HepG2 (cell line): ENCODE measurements around the gene SOX9. TPM values are rescaled to one million over a fixed set of nuclear protein-coding genes. Genes with fewer than 3 reads are reported as not detected.

ENCODE experiments used
- BATF2 ChIP-seq: sonication (generic); formaldehyde crosslinking; IDR thresholded peaks from 2 replicates; pipeline ENCODE4 v1.8.0; 2022; ENCODE audit warnings: mild to moderate bottlenecking, missing genetic modification reagents, moderate library complexity
- FOXA1 ChIP-seq, 2 experiments: fragments of 450-650 bp in 1 of 2; sonication (generic) in 1 of 2; formaldehyde crosslinking in 1 of 2; IDR thresholded peaks; 2 replicates each; pipeline versions ENCODE4 v1.4.0 to v1.6.1; 2016 to 2020; ENCODE audit warnings: missing genetic modification reagents in 1 of 2
- HNRNPLL ChIP-seq: fragments of 200-400 bp; formaldehyde crosslinking; IDR thresholded peaks from 2 replicates; pipeline ENCODE4 v1.6.1; 2017; ENCODE audit warnings: mild to moderate bottlenecking, low read depth, low read length; ENCODE audit not compliant: poor library complexity, severe bottlenecking
- KAT8 ChIP-seq: IDR thresholded peaks from 2 replicates; pipeline ENCODE4 v1.6.1; 2016; ENCODE audit warnings: missing genetic modification reagents, missing compliant biosample characterization
- MAFK ChIP-seq, 2 experiments: IDR thresholded peaks in 1 of 2; conservative IDR thresholded peaks in 1 of 2; 2 replicates each; pipeline ENCODE4 v1.6.1; 2011; ENCODE audit warnings: improper control_type of control experiment in 2 of 2, low read length in 2 of 2
- NFIB ChIP-seq: sonication (generic); formaldehyde crosslinking; IDR thresholded peaks from 2 replicates; pipeline ENCODE4 v1.9.0; 2021; ENCODE audit warnings: missing genetic modification reagents, mild to moderate bottlenecking, borderline replicate concordance
- NFYB ChIP-seq: sonication (generic); formaldehyde crosslinking; IDR thresholded peaks from 2 replicates; pipeline ENCODE4 v1.4.0; 2020; ENCODE audit warnings: missing genetic modification reagents
- POGZ ChIP-seq: sonication (generic); formaldehyde crosslinking; IDR thresholded peaks from 2 replicates; pipeline ENCODE4 v1.4.0; 2020; ENCODE audit warnings: mild to moderate bottlenecking, missing genetic modification reagents
- RFXANK ChIP-seq: IDR thresholded peaks from 2 replicates; pipeline ENCODE4 v1.6.1; 2016
- SAP130 ChIP-seq: IDR thresholded peaks from 2 replicates; pipeline ENCODE4 v1.6.1; 2016; ENCODE audit warnings: low read depth
- SIN3A ChIP-seq: IDR thresholded peaks from 2 replicates; pipeline ENCODE4 v1.6.1; 2011; ENCODE audit warnings: low read depth, mild to moderate bottlenecking, control low read depth, low read length, borderline replicate concordance
- SP140L ChIP-seq: sonication (generic); formaldehyde crosslinking; IDR thresholded peaks from 2 replicates; pipeline ENCODE4 v1.4.0; 2020; ENCODE audit warnings: missing genetic modification reagents, borderline replicate concordance
- THAP7 ChIP-seq: sonication (generic); formaldehyde crosslinking; IDR thresholded peaks from 2 replicates; pipeline ENCODE4 v1.8.1; 2023; ENCODE audit warnings: mild to moderate bottlenecking, missing genetic modification reagents
- ZEB1 ChIP-seq: IDR thresholded peaks from 2 replicates; pipeline ENCODE4 v1.6.1; 2012; ENCODE audit warnings: mild to moderate bottlenecking, low read depth, inconsistent platforms; ENCODE audit not compliant: insufficient replicate concordance
- ZFYVE20 ChIP-seq: sonication (generic); formaldehyde crosslinking; IDR thresholded peaks from 2 replicates; pipeline ENCODE4 v1.8.0; 2023; ENCODE audit warnings: low read depth, mild to moderate bottlenecking, moderate library complexity, missing genetic modification reagents, borderline replicate concordance
- ZNF121 ChIP-seq: sonication (generic); formaldehyde crosslinking; IDR thresholded peaks from 2 replicates; pipeline ENCODE4 v1.5.0; 2020; ENCODE audit warnings: mild to moderate bottlenecking, missing genetic modification reagents
- ZNF292 ChIP-seq: sonication (generic); formaldehyde crosslinking; IDR thresholded peaks from 2 replicates; pipeline ENCODE4 v1.8.1; 2022; ENCODE audit warnings: mild to moderate bottlenecking, low read depth, missing genetic modification reagents, borderline replicate concordance
- ZNF3 ChIP-seq: IDR thresholded peaks from 2 replicates; pipeline ENCODE4 v1.7.0; 2017; ENCODE audit warnings: inconsistent platforms
- ZNF343 ChIP-seq: sonication (generic); formaldehyde crosslinking; IDR thresholded peaks from 2 replicates; pipeline ENCODE4 v1.4.0; 2020; ENCODE audit warnings: mild to moderate bottlenecking, missing genetic modification reagents
- ZNF441 ChIP-seq: sonication (generic); formaldehyde crosslinking; IDR thresholded peaks from 2 replicates; pipeline ENCODE4 v1.7.0; 2021; ENCODE audit warnings: missing genetic modification reagents, borderline replicate concordance
- ZNF510 ChIP-seq: sonication (generic); formaldehyde crosslinking; IDR thresholded peaks from 2 replicates; pipeline ENCODE4 v1.4.0; 2020; ENCODE audit warnings: low read depth, mild to moderate bottlenecking, missing genetic modification reagents
- ZNF530 ChIP-seq: sonication (generic); formaldehyde crosslinking; IDR thresholded peaks from 2 replicates; pipeline ENCODE4 v1.5.0; 2020; ENCODE audit warnings: low read depth, mild to moderate bottlenecking, missing genetic modification reagents
- ZNF562 ChIP-seq: sonication (generic); formaldehyde crosslinking; IDR thresholded peaks from 2 replicates; pipeline ENCODE4 v1.8.0; 2022; ENCODE audit warnings: missing genetic modification reagents, borderline replicate concordance
- polyA plus RNA-seq, 8 experiments: library from polyadenylated mRNA; depleted of rRNA in 3 of 8; stranded (reverse) in 7 of 8; unstranded in 1 of 8; fragments of >200 nt; fragmentation: Illumina TruSeq in 4 of 8; extraction: Trizol in 4 of 8; gene quantifications; 2 replicates each; pipeline versions ENCODE4 v1.2.1 to v1.2.3, GENCODE V29; 2011 to 2016; ENCODE audit warnings: low read depth in 4 of 8, missing spikeins in 1 of 8, mixed read lengths in 1 of 8; ENCODE audit not compliant: insufficient read depth in 1 of 8
- total RNA-seq, 5 experiments: library from RNA; depleted of rRNA; stranded (reverse); fragments of >200 nt; fragmentation: Illumina TruSeq; extraction: Trizol; gene quantifications; 2 replicates each; pipeline ENCODE4 v1.2.3, GENCODE V29; 2016; ENCODE audit warnings: low read depth in 1 of 5
- TF ChIP-seq, protein P1 (sequence below): sonication (generic); formaldehyde crosslinking; IDR thresholded peaks from 2 replicates; pipeline ENCODE4 v1.4.0; 2020; ENCODE audit warnings: missing genetic modification reagents, mild to moderate bottlenecking, borderline replicate concordance
- TF ChIP-seq, protein P2 (sequence below): sonication (generic); formaldehyde crosslinking; IDR thresholded peaks from 2 replicates; pipeline ENCODE4 v1.4.0; 2020; ENCODE audit warnings: mild to moderate bottlenecking, missing genetic modification reagents
- TF ChIP-seq, protein P3 (sequence below): IDR thresholded peaks from 2 replicates; pipeline ENCODE4 v1.6.1; 2016; ENCODE audit warnings: control low read depth

Gene SOX9
- total and polyA plus RNA-seq, 2 of the 13 experiments (the other 11 are each of a cell fraction or from before 2014, with no cell fraction given), result 16.1 to 27.6 TPM

DNA sequence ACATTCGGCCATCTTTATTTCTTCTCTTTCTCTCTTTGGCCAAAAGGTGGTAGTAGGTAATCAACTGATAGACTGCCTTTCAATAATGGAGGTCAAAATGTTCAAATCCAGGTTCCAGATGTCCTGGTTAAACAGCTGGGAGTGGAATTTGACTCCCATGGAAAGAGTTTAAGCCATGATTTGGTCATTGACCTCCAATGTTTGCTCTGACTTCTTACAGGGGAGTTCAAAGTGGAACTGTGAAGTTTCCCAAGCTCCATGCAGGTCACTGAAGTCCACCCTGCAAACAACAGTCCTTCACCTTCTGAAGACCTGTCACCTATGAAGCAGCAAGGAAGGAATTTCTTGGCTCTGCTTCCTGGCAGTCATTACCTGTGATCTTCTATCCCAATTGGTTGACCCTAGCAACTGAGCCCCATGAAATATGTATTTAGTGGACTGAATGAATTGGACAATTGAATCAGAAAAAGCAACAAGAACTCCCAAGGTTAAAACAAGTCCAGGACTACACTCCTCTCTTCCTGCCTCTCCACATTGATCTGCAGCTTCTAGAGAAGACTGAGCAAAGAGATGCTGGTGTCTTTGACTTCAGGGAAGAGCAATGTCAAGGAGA is 28.0 kb upstream of the SOX9 start (continued):
- TF ChIP-seq NFYB (CRISPR knock-in tag) (peak; percentile 29; the same call in 1 of the 2 replicates), KAT8 (peak; percentile 89), SAP130 (CRISPR knock-in tag) (peak; percentile 88), ZNF530 (no peak), ZNF343 (CRISPR knock-in tag) (no peak), THAP7 (CRISPR knock-in tag) (no peak), RFXANK (CRISPR knock-in tag) (no peak), HNRNPLL (no peak), FOXA1 (IDR thresholded peaks at IDR 0.05) (no peak), FOXA1 (CRISPR knock-in tag; IDR thresholded peaks at IDR 0.05) (peak; percentile 92), ZFYVE20 (CRISPR knock-in tag) (no peak), MAFK (conservative IDR thresholded peaks at IDR 0.05 in 1 of 2, IDR thresholded peaks at IDR 0.05 in 1 of 2; ENCODE audit: low read length in 2 of 2) (no peak), ZEB1 (peak; percentile 84), SP140L (CRISPR knock-in tag) (peak; percentile 87; the same call in 1 of the 2 replicates), ZNF510 (CRISPR knock-in tag) (no peak), ZNF292 (peak; percentile 95; the same call in 1 of the 2 replicates), ZNF3 (no peak), SIN3A (no peak), ZNF562 (CRISPR knock-in tag) (no peak), NFIB (CRISPR knock-in tag) (no peak), ZNF121 (CRISPR knock-in tag) (no peak), POGZ (CRISPR knock-in tag) (peak; percentile 95), ZNF441 (CRISPR knock-in tag) (peak; percentile 80; the same call in 1 of the 2 replicates), BATF2 (CRISPR knock-in tag) (no peak)
- TF ChIP-seq, protein P1, sequence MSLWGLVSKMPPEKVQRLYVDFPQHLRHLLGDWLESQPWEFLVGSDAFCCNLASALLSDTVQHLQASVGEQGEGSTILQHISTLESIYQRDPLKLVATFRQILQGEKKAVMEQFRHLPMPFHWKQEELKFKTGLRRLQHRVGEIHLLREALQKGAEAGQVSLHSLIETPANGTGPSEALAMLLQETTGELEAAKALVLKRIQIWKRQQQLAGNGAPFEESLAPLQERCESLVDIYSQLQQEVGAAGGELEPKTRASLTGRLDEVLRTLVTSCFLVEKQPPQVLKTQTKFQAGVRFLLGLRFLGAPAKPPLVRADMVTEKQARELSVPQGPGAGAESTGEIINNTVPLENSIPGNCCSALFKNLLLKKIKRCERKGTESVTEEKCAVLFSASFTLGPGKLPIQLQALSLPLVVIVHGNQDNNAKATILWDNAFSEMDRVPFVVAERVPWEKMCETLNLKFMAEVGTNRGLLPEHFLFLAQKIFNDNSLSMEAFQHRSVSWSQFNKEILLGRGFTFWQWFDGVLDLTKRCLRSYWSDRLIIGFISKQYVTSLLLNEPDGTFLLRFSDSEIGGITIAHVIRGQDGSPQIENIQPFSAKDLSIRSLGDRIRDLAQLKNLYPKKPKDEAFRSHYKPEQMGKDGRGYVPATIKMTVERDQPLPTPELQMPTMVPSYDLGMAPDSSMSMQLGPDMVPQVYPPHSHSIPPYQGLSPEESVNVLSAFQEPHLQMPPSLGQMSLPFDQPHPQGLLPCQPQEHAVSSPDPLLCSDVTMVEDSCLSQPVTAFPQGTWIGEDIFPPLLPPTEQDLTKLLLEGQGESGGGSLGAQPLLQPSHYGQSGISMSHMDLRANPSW (CRISPR knock-in tag), result no peak
- TF ChIP-seq, protein P2, sequence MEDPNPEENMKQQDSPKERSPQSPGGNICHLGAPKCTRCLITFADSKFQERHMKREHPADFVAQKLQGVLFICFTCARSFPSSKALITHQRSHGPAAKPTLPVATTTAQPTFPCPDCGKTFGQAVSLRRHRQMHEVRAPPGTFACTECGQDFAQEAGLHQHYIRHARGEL, result no peak
- TF ChIP-seq, protein P3, sequence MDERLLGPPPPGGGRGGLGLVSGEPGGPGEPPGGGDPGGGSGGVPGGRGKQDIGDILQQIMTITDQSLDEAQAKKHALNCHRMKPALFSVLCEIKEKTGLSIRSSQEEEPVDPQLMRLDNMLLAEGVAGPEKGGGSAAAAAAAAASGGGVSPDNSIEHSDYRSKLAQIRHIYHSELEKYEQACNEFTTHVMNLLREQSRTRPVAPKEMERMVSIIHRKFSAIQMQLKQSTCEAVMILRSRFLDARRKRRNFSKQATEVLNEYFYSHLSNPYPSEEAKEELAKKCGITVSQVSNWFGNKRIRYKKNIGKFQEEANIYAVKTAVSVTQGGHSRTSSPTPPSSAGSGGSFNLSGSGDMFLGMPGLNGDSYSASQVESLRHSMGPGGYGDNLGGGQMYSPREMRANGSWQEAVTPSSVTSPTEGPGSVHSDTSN (CRISPR knock-in tag), result peak; percentile 40; the same call in 1 of the 2 replicates
